ENCODE data around the gene ORC5. TPM values are rescaled to one million over a fixed set of nuclear protein-coding genes. Genes with fewer than 3 reads are reported as not detected.
A peak's percentile ranks its signal among the peaks of the same experiment; 100 is the strongest.

The ORC5 gene
- total RNA-seq, 1 donor from 2014 or later: 20.0 TPM

- no peak for DNase-seq (ENCODE audit: extremely low spot score, unreplicated experiment)
- H3K4me1 Mint-ChIP-seq (ENCODE audit: unreplicated experiment): no peaks in the 10 kb centered on the region
- no peak overlapping the region for H3K4me3 Mint-ChIP-seq (ENCODE audit: unreplicated experiment)
- TF ChIP-seq CTCF (IDR thresholded peaks at IDR 0.05): no peak
- H3K27ac Mint-ChIP-seq (ENCODE audit: unreplicated experiment): no peak overlapping the region
- H3K27me3 Mint-ChIP-seq (ENCODE audit: unreplicated experiment): no peaks in the 10 kb centered on the region
- peaks cover 17% of the 10 kb centered on the region for H3K9me3 Mint-ChIP-seq (ENCODE audit: unreplicated experiment)
- peaks cover 48% of the 10 kb centered on the region for H3K36me3 Mint-ChIP-seq (ENCODE audit: unreplicated experiment)
Observed at GRCh38 chr7:104175361-104175984, 32.3 kb downstream of the ORC5 start.

DNA sequence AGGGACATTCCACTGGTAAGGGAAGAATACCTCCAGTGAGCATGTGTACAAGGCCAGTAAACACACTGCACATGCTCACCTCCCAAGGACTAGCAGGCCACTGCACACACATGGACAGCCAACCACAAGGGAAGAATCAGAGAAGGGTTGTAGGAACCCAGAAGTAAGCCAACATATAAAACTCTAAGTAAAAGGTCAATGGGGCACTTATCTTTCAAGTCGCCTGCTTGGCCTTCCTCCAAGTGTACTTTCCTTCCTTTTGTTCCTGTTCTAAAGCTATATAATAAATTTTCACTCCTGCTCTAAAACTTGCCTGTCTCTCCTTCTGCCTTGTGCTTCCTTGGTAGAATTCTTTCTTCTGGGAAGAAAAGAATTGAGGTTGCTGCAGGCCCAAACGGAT, 33.0 kb downstream of the ORC5 start:
- Mint-ChIP-seq H3K27ac (ENCODE audit: unreplicated experiment) (no peak overlapping the region), H3K9me3 (ENCODE audit: unreplicated experiment) (peaks cover 11% of the 10 kb centered on the region), H3K36me3 (ENCODE audit: unreplicated experiment) (peaks cover 48% of the 10 kb centered on the region), H3K4me3 (ENCODE audit: unreplicated experiment) (no peak overlapping the region), H3K4me1 (ENCODE audit: unreplicated experiment) (no peaks in the 10 kb centered on the region), H3K27me3 (ENCODE audit: unreplicated experiment) (no peaks in the 10 kb centered on the region)
- no peak for TF ChIP-seq CTCF (IDR thresholded peaks at IDR 0.05)
- no peak for DNase-seq (ENCODE audit: extremely low spot score, unreplicated experiment)

DNA sequence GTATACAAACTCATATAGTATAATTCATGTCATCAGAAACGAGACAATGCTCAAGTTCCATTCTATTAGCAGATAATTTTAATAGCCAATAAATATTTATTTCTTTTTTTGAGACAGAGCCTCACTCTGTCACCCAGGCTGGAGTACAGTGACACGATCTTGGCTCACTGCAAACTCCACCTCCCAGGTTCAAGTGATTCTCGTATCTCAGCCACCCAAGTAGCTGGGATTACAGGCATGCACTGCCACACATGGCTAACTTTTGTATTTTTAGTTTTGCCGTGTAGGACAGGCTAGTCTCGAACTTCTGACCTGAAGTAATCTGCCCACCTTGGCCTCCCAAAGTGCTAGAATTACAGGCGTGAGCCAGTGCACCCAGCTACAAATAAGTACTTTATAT, 45.7 kb downstream of the ORC5 start:
- H3K9me3 Mint-ChIP-seq (ENCODE audit: unreplicated experiment): no peaks in the 10 kb centered on the region
- H3K27ac Mint-ChIP-seq (ENCODE audit: unreplicated experiment): no peak overlapping the region
- H3K4me3 Mint-ChIP-seq (ENCODE audit: unreplicated experiment): no peak overlapping the region
- DNase-seq (ENCODE audit: extremely low spot score, unreplicated experiment): no peak
- peaks cover 15% of the 10 kb centered on the region for H3K36me3 Mint-ChIP-seq (ENCODE audit: unreplicated experiment)
- H3K27me3 Mint-ChIP-seq (ENCODE audit: unreplicated experiment): no peaks in the 10 kb centered on the region
- H3K4me1 Mint-ChIP-seq (ENCODE audit: unreplicated experiment): no peaks in the 10 kb centered on the region
- TF ChIP-seq CTCF (IDR thresholded peaks at IDR 0.05): no peak

DNA sequence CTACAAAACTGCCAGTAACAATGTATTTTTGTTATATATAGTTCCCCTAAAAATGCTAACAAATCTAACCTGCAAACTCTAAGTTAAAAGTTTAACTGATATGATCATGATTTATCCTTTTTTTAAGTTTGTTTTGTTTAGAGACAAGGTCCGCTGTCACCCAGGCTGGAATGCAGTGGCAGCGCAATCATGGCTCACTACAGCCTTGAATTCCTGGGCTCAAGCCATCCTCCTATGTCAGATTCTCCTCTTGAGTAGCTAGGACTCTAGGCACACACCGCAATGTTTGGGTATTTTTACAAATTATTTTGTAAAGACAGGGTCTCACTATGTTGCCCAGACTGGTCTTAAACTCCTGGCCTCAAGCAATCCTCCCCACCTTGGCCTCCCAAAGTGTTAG, 46.6 kb downstream of the ORC5 start:
- no peak overlapping the region for H3K4me3 Mint-ChIP-seq (ENCODE audit: unreplicated experiment)

GRCh38 chr7:104160375-104160774, 47.4 kb downstream of the ORC5 start:
- H3K27ac Mint-ChIP-seq (ENCODE audit: unreplicated experiment): no peak overlapping the region
- TF ChIP-seq CTCF (IDR thresholded peaks at IDR 0.05): peak; percentile 65
- no peak overlapping the region for H3K4me3 Mint-ChIP-seq (ENCODE audit: unreplicated experiment)
- H3K4me1 Mint-ChIP-seq (ENCODE audit: unreplicated experiment): no peaks in the 10 kb centered on the region
- no peaks in the 10 kb centered on the region for H3K9me3 Mint-ChIP-seq (ENCODE audit: unreplicated experiment)
- DNase-seq (ENCODE audit: extremely low spot score, unreplicated experiment): no peak
- no peaks in the 10 kb centered on the region for H3K27me3 Mint-ChIP-seq (ENCODE audit: unreplicated experiment)
- peaks cover 11% of the 10 kb centered on the region for H3K36me3 Mint-ChIP-seq (ENCODE audit: unreplicated experiment)

More for the DNA sequence above, 46.6 kb downstream of the ORC5 start:
- Mint-ChIP-seq H3K36me3 (ENCODE audit: unreplicated experiment) (peaks cover 11% of the 10 kb centered on the region), H3K4me1 (ENCODE audit: unreplicated experiment) (no peaks in the 10 kb centered on the region), H3K9me3 (ENCODE audit: unreplicated experiment) (no peaks in the 10 kb centered on the region), H3K27ac (ENCODE audit: unreplicated experiment) (no peak overlapping the region), H3K27me3 (ENCODE audit: unreplicated experiment) (no peaks in the 10 kb centered on the region)
- no peak for DNase-seq (ENCODE audit: extremely low spot score, unreplicated experiment)
- TF ChIP-seq CTCF (IDR thresholded peaks at IDR 0.05): no peak
